ENCODE results near the gene DPP7.

DPP7 gene

DNA sequence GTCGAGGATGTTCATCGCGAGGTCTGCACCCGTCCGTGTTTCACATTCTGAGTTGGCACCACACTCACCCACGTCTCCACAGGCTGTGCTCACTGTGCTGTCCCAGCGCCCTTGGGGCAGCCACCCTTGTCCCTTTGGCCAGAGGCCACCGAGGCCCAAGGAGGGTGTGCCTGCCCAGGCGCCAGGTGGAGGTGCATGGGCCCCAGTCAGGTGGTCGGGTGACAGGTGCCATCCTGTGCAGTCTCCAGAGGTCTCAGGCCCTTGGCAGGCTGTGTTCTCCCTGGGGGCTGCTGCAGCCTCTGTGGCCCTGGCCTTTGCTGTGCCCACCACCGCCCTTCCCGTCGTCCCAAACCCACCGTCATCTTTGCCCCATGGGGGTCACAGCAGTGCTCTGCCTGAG is 15.3 kb downstream of the DPP7 start:
- H3F3A ChIP-seq (ENCODE audit: low read depth), result no peaks in the 10 kb centered on the region
- no peaks in the 10 kb centered on the region; the same call in 1 of the 2 replicates for H3K79me2 ChIP-seq (ENCODE audit: insufficient read depth, low read length)
- TF ChIP-seq, protein P1, sequence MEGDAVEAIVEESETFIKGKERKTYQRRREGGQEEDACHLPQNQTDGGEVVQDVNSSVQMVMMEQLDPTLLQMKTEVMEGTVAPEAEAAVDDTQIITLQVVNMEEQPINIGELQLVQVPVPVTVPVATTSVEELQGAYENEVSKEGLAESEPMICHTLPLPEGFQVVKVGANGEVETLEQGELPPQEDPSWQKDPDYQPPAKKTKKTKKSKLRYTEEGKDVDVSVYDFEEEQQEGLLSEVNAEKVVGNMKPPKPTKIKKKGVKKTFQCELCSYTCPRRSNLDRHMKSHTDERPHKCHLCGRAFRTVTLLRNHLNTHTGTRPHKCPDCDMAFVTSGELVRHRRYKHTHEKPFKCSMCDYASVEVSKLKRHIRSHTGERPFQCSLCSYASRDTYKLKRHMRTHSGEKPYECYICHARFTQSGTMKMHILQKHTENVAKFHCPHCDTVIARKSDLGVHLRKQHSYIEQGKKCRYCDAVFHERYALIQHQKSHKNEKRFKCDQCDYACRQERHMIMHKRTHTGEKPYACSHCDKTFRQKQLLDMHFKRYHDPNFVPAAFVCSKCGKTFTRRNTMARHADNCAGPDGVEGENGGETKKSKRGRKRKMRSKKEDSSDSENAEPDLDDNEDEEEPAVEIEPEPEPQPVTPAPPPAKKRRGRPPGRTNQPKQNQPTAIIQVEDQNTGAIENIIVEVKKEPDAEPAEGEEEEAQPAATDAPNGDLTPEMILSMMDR (conservative IDR thresholded peaks at IDR 0.05; ENCODE audit: low read length), result no peak
- no peak for TF ChIP-seq EZH2phosphoT487 (IDR thresholded peaks at IDR 0.05; ENCODE audit: borderline replicate concordance)
- H3K27me3 ChIP-seq (ENCODE audit: insufficient read depth, low read length, poor library complexity, severe bottlenecking), result no peaks in the 10 kb centered on the region
- H3K9me3 ChIP-seq (ENCODE audit: insufficient read depth, low read depth, low read length), result no peaks in the 10 kb centered on the region
- H4K20me1 ChIP-seq (ENCODE audit: insufficient read depth, low read length, poor library complexity, severe bottlenecking), result no peaks in the 10 kb centered on the region
- no peak overlapping the region for H3K4me2 ChIP-seq (ENCODE audit: low read depth, low read length, poor library complexity, severe bottlenecking)
- no peak overlapping the region for H3K9ac ChIP-seq (ENCODE audit: low read depth, low read length, poor library complexity, severe bottlenecking)
- no peaks in the 10 kb centered on the region for H3K9me2 ChIP-seq (replicated peaks; ENCODE audit: low read depth, low read length)
- peaks cover 9% of the 10 kb centered on the region for H3K4me1 ChIP-seq (ENCODE audit: insufficient read depth, low read length, poor library complexity, severe bottlenecking)
- H3K4me3 ChIP-seq (ENCODE audit: low read length, poor library complexity, severe bottlenecking), result no peak overlapping the region
- H2AFZ ChIP-seq (ENCODE audit: low read length), result no peak overlapping the region
- H3K36me3 ChIP-seq (ENCODE audit: insufficient read depth, low read length), result peaks cover 58% of the 10 kb centered on the region; the same call in 1 of the 2 replicates

DNA sequence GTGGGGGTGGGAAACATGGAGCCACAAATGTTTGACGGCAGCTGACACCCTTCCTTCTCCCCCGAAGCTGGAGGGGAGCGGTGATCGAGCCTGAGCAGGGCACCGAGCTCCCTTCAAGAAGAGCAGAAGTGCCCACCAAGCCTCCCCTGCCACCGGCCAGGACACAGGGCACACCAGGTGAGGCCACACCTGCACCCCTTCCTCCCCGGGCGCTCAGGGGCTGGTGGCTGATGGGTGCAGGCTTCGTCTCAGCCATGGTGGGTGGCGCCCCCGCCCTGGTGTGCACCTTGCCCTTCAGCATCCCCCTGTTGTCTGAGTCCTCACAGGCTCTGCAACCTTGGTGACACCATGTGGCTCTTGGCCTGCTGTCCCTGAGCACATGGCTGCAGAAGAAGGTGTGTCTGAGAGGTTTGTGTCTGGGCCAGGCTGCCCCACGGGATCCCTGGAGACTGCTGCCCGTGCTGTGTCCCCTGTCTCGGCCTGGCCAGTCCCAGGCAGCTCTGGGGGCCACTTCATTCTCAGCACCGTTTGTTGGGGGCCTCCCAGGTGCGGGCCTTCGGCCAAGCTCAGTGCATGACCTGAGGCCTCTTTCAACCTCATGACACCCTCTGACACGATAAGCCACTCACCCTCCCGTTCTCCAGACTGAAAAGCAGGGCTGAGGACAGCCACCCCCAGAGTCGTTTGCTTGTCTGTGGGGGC is 16.6 kb downstream of the DPP7 start:
- H2AFZ ChIP-seq (ENCODE audit: low read length), result no peak overlapping the region
- no peak overlapping the region for H3K4me3 ChIP-seq (ENCODE audit: low read length, poor library complexity, severe bottlenecking)
- H3K36me3 ChIP-seq (ENCODE audit: insufficient read depth, low read length), result peaks cover 46% of the 10 kb centered on the region; the same call in 1 of the 2 replicates
- no peaks in the 10 kb centered on the region for H3F3A ChIP-seq (ENCODE audit: low read depth)
- no peaks in the 10 kb centered on the region for H3K9me3 ChIP-seq (ENCODE audit: insufficient read depth, low read depth, low read length)
- no peaks in the 10 kb centered on the region for H3K9me2 ChIP-seq (replicated peaks; ENCODE audit: low read depth, low read length)
- H3K4me2 ChIP-seq (ENCODE audit: low read depth, low read length, poor library complexity, severe bottlenecking), result no peak overlapping the region
- TF ChIP-seq, protein P1 (conservative IDR thresholded peaks at IDR 0.05; ENCODE audit: low read length), result no peak
- TF ChIP-seq EZH2phosphoT487 (IDR thresholded peaks at IDR 0.05; ENCODE audit: borderline replicate concordance), result no peak
- no peaks in the 10 kb centered on the region for H3K27me3 ChIP-seq (ENCODE audit: insufficient read depth, low read length, poor library complexity, severe bottlenecking)
- no peaks in the 10 kb centered on the region; the same call in 1 of the 2 replicates for H3K79me2 ChIP-seq (ENCODE audit: insufficient read depth, low read length)
- no peaks in the 10 kb centered on the region for H4K20me1 ChIP-seq (ENCODE audit: insufficient read depth, low read length, poor library complexity, severe bottlenecking)
- H3K4me1 ChIP-seq (ENCODE audit: insufficient read depth, low read length, poor library complexity, severe bottlenecking), result peaks cover 9% of the 10 kb centered on the region
- no peak overlapping the region for H3K9ac ChIP-seq (ENCODE audit: low read depth, low read length, poor library complexity, severe bottlenecking)

DNA sequence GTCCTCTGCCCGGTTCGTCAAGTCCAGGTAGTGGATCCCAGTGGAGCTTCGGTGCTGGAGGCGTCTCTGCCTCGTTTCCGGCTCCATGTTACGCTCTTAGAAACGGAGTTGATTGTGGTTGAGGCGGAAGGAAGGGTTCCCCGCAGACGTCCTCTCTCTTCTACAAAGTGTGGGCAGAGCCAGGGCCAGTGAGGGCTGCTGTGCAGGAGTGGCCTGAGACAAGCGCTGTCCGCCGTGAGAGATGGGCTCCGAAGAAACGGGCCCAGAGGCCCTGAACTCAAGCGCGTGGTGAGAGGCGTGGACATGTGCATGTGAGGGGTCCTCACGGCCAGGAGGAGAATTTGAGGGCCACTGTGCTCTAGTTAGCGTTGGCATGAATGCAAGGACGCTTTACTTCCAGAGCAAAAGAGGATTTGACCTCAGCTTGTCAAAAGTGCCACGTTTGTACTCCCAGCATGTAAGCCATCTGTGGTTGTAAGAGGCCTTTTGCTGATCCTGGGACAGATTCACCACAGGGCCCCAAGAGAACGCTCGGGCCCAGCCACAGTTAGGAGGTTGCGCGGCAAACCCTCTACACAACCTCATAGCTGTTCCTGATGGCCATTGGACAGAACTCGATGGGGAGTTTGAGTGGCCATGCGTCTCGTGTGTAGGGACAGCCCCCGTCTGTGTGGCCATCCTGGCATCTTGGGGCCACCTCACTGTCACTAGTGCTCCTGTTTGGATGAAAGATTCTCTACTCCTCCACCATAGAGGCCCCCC is 17.6 kb downstream of the DPP7 start:
- no peaks in the 10 kb centered on the region for H3K27me3 ChIP-seq (ENCODE audit: insufficient read depth, low read length, poor library complexity, severe bottlenecking)
- H3K9me2 ChIP-seq (replicated peaks; ENCODE audit: low read depth, low read length), result no peaks in the 10 kb centered on the region
- H3K79me2 ChIP-seq (ENCODE audit: insufficient read depth, low read length), result no peaks in the 10 kb centered on the region; the same call in 1 of the 2 replicates
- H4K20me1 ChIP-seq (ENCODE audit: insufficient read depth, low read length, poor library complexity, severe bottlenecking), result no peaks in the 10 kb centered on the region
- peaks cover 9% of the 10 kb centered on the region for H3K4me1 ChIP-seq (ENCODE audit: insufficient read depth, low read length, poor library complexity, severe bottlenecking)
- no peak overlapping the region for H3K4me3 ChIP-seq (ENCODE audit: low read length, poor library complexity, severe bottlenecking)
- H3K4me2 ChIP-seq (ENCODE audit: low read depth, low read length, poor library complexity, severe bottlenecking), result no peak overlapping the region
- H3K9ac ChIP-seq (ENCODE audit: low read depth, low read length, poor library complexity, severe bottlenecking), result no peak overlapping the region
- no peak overlapping the region for H2AFZ ChIP-seq (ENCODE audit: low read length)
- H3K36me3 ChIP-seq (ENCODE audit: insufficient read depth, low read length), result peaks cover 36% of the 10 kb centered on the region; the same call in 1 of the 2 replicates
- no peaks in the 10 kb centered on the region for H3F3A ChIP-seq (ENCODE audit: low read depth)
- no peaks in the 10 kb centered on the region for H3K9me3 ChIP-seq (ENCODE audit: insufficient read depth, low read depth, low read length)
- TF ChIP-seq, protein P1 (conservative IDR thresholded peaks at IDR 0.05; ENCODE audit: low read length), result no peak
- no peak for TF ChIP-seq EZH2phosphoT487 (IDR thresholded peaks at IDR 0.05; ENCODE audit: borderline replicate concordance)

Measured in Loucy (cell line).